Measurements from ENCODE around the gene DSCAM.
"Not testable (repeated sequence)": the region's sequence is repeated elsewhere in the genome, so short reads cannot be mapped to it uniquely, and the experiment has no call there.

Gene DSCAM

GRCh38 chr21:40452548-40452947 lies 394.4 kb downstream of the DSCAM start:
- DNase-seq (ENCODE audit: low spot score) = no peak

GRCh38 chr21:40447016-40447415 lies 399.9 kb downstream of the DSCAM start:
- no peak for DNase-seq (ENCODE audit: low spot score)

- DNase-seq (ENCODE audit: low spot score) = no peak
These were observed 401.5 kb downstream of the DSCAM start for GRCh38 chr21:40445349-40445921.

- DNase-seq (ENCODE audit: low spot score) = not testable (repeated sequence)
These were observed 407.4 kb downstream of the DSCAM start for GRCh38 chr21:40439581-40439980.

- DNase-seq (ENCODE audit: low spot score) = no peak
These were observed 408.3 kb downstream of the DSCAM start for GRCh38 chr21:40438616-40439015.

- no peak for DNase-seq (ENCODE audit: low spot score)
These were observed 410.7 kb downstream of the DSCAM start for GRCh38 chr21:40436261-40436660.

- no peak for DNase-seq (ENCODE audit: low spot score)
These were observed 413.4 kb downstream of the DSCAM start for GRCh38 chr21:40433538-40433937.

GRCh38 chr21:40425981-40426380 lies 421.0 kb downstream of the DSCAM start:
- no peak for DNase-seq (ENCODE audit: low spot score)

- DNase-seq (ENCODE audit: low spot score) = no peak
These were observed 423.9 kb downstream of the DSCAM start for GRCh38 chr21:40422896-40423635.

- no peak for DNase-seq (ENCODE audit: low spot score)
These were observed 425.8 kb downstream of the DSCAM start for GRCh38 chr21:40421121-40421520.

- no peak for DNase-seq (ENCODE audit: low spot score)
These were observed 430.4 kb downstream of the DSCAM start for GRCh38 chr21:40416572-40416971.

- no peak for DNase-seq (ENCODE audit: low spot score)
These were observed 438.4 kb downstream of the DSCAM start for GRCh38 chr21:40408561-40408960.

GRCh38 chr21:40404396-40404800 lies 442.6 kb downstream of the DSCAM start:
- no peak for DNase-seq (ENCODE audit: low spot score)

- DNase-seq (ENCODE audit: low spot score) = no peak
These were observed 443.9 kb downstream of the DSCAM start for GRCh38 chr21:40402884-40403582.

- no peak for DNase-seq (ENCODE audit: low spot score)
These were observed 451.2 kb downstream of the DSCAM start for GRCh38 chr21:40395732-40396131.

- no peak for DNase-seq (ENCODE audit: low spot score)
These were observed 453.9 kb downstream of the DSCAM start for GRCh38 chr21:40393066-40393465.

GRCh38 chr21:40388046-40388445 lies 458.9 kb downstream of the DSCAM start:
- no peak for DNase-seq (ENCODE audit: low spot score)

GRCh38 chr21:40386981-40387747 lies 459.8 kb downstream of the DSCAM start:
- no peak for DNase-seq (ENCODE audit: low spot score)

GRCh38 chr21:40386294-40386911 lies 460.6 kb downstream of the DSCAM start:
- peak; percentile 75 for DNase-seq (ENCODE audit: low spot score)

- DNase-seq (ENCODE audit: low spot score) = no peak
These were observed 461.1 kb downstream of the DSCAM start for GRCh38 chr21:40385883-40386282.

GRCh38 chr21:40383951-40384350 lies 463.0 kb downstream of the DSCAM start:
- peak; percentile 7 for DNase-seq (ENCODE audit: low spot score)

- no peak for DNase-seq (ENCODE audit: low spot score)
These were observed 465.8 kb downstream of the DSCAM start for GRCh38 chr21:40381111-40381510.

Measured in iPS-NIHi11 (cell line).